Upper lobe of left lung (tissue), 6 donors: ENCODE measurements around the gene WDR17. TPM values are rescaled to one million over a fixed set of nuclear protein-coding genes. Genes with fewer than 3 reads are reported as not detected.

Experiments
- ATAC-seq, 2 donors: fragments of 200-7000 bp; cut with Tn5 transposase; one replicate each; pipeline ENCODE4 v1.9.1; 2022; ENCODE audit warnings: mild to moderate bottlenecking in 2 of 2, moderate library complexity in 2 of 2; ENCODE audit not compliant: low FRiP score in 2 of 2
- DNase-seq, 2 donors: peaks; one replicate each; pipeline ENCODE4 v3.0.0-alpha.2; 2019 to 2020
- H3K27ac ChIP-seq, 4 donors: fragments of 200-600 bp; sonication (generic); one replicate each; pipeline ENCODE4 v1.5.1; 2016 to 2019
- H3K27me3 ChIP-seq, 4 donors: fragments of 200-600 bp; sonication (generic); one replicate each; pipeline ENCODE4 v1.5.1; 2017 to 2019
- H3K36me3 ChIP-seq, 4 donors: fragments of 200-600 bp; sonication (generic); one replicate each; pipeline ENCODE4 v1.5.1; 2016 to 2019
- H3K4me1 ChIP-seq, 4 donors: fragments of 200-600 bp; sonication (generic); one replicate each; pipeline ENCODE4 v1.5.1; 2018 to 2019
- H3K4me3 ChIP-seq, 4 donors: fragments of 200-600 bp; sonication (generic); one replicate each; pipeline ENCODE4 v1.5.1; 2017 to 2019; ENCODE audit warnings: mild to moderate bottlenecking in 2 of 4, moderate library complexity in 1 of 4
- H3K9me3 ChIP-seq, 4 donors: fragments of 200-600 bp; sonication (generic); one replicate each; pipeline ENCODE4 v1.5.1; 2018 to 2019
- EP300 ChIP-seq, 4 donors: sonication (generic); formaldehyde crosslinking; IDR thresholded peaks; one replicate each; pipeline ENCODE4 v1.5.1; 2017; ENCODE audit warnings: antibody characterized with exemption in 4 of 4, control low read depth in 2 of 4
- POLR2A ChIP-seq, 4 donors: fragments of 450-650 bp; IDR thresholded peaks; one replicate each; pipeline ENCODE4 v1.5.1; 2016 to 2017; ENCODE audit warnings: antibody characterized with exemption in 4 of 4, mild to moderate bottlenecking in 2 of 4
- POLR2AphosphoS5 ChIP-seq, 2 donors: sonication (generic); formaldehyde crosslinking; IDR thresholded peaks; one replicate each; pipeline ENCODE4 v1.5.1; 2017; ENCODE audit warnings: antibody characterized with exemption in 2 of 2
- WGBS, 2 donors: methylation state at CpG; one replicate each; pipeline ENCODE4 v1.1.5; 2017 to 2018; 5-methylcytosine and 5-hydroxymethylcytosine counted together
- total RNA-seq, 6 donors: library from RNA; depleted of rRNA in 4 of 6; stranded (reverse); fragments of >200 nt in 4 of 6; gene quantifications; one replicate each; pipeline versions ENCODE4 v1.1.0 to v1.2.1, GENCODE V29; 2016 to 2021
- TF ChIP-seq, protein P1 (sequence below), 6 experiments: fragments of 450-650 bp in 4 of 6; fragments of 200-600 bp in 2 of 6; sonication (generic) in 2 of 6; IDR thresholded peaks; one replicate each; pipeline ENCODE4 v1.5.1; 2016 to 2019; ENCODE audit warnings: antibody characterized with exemption in 6 of 6
- donor health status: DM: no; HTN: no; CAD: no; lungs with moderate emphysema.
- donor health status: DM: no; HTN: yes; CAD: no; lungs with severe emphysema.

The WDR17 gene
- 1 to 10 TPM; 2.8 to 8.5 (median 3.5) TPM for total RNA-seq

DNA sequence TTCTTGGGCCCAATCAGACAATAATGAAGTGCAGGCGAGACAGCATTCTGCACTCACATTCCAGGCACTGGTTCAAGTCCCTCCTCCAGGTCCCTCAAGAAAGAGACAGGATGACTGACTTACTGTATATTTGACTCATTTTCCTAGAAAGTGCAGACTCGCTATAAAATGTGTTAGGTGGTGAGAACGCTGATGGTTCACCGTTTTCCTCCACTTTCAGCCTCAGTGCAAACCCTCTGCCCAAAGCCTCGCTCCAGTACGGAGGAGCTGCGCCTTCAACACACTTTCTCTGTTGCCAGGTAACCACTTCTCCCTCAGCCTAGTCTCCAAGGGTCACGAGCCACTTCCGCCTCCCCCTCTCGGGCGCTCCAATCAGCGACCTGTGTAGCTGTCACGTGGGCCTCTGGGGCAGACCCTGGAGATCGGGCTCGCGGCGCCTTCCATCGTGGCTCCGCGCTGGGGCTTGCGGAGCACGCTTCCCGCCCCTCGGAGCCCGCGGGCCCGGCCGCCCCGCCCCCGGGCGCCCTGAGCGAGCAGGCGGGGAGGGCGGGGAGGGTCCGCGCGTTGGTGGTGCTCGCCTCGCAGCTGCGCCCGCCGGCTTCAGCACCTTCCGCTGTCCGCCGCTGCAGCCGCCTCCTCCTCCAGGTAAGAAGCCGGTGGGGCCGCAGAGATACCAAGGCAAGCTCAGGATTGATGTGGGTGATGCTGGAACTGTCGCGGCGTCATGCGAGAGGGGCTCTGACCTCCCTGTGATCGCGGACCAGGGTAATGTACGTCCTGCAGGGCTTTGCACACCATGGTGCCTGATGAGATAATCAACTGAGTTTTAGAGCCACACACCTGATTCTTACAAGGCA is at the start of gene WDR17:
TSS of gene WDR17 (plus strand) at position 407 of the 857 bp plus-strand sequence. CDS start 45,740 bp downstream, outside the sequence.
- WGBS, 2 donors = 2 to 7% methylated on average over 10 to 26 of the region's 55 CpGs
- TF ChIP-seq POLR2A (IDR thresholded peaks at IDR 0.05) = peak in 1 of 4 donors; percentile 30
- TF ChIP-seq POLR2AphosphoS5 (IDR thresholded peaks at IDR 0.05) = peak in 1 of 2 donors; percentile 24
- TF ChIP-seq, protein P1, sequence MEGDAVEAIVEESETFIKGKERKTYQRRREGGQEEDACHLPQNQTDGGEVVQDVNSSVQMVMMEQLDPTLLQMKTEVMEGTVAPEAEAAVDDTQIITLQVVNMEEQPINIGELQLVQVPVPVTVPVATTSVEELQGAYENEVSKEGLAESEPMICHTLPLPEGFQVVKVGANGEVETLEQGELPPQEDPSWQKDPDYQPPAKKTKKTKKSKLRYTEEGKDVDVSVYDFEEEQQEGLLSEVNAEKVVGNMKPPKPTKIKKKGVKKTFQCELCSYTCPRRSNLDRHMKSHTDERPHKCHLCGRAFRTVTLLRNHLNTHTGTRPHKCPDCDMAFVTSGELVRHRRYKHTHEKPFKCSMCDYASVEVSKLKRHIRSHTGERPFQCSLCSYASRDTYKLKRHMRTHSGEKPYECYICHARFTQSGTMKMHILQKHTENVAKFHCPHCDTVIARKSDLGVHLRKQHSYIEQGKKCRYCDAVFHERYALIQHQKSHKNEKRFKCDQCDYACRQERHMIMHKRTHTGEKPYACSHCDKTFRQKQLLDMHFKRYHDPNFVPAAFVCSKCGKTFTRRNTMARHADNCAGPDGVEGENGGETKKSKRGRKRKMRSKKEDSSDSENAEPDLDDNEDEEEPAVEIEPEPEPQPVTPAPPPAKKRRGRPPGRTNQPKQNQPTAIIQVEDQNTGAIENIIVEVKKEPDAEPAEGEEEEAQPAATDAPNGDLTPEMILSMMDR (IDR thresholded peaks at IDR 0.05) = no peak
- TF ChIP-seq EP300 (IDR thresholded peaks at IDR 0.05) = no peak
- Histone ChIP-seq H3K27me3 (no peaks in the 10 kb centered on the region), H3K9me3 (no peaks in the 10 kb centered on the region), H3K4me1 (peaks cover 0 to 13% (median 0%) of the 10 kb centered on the region in 4 donors), H3K36me3 (no peaks in the 10 kb centered on the region), H3K27ac (no peak within 1 kb of the TSS), H3K4me3 (peak within 1 kb of the TSS; percentile 3 to 66 (median 56))
- ATAC-seq (peak; percentile 97 to 99), DNase-seq (peak; percentile 93 to 95)

GRCh38 chr4:176016601-176017000 is 49.0 kb upstream of the WDR17 start:
- TF ChIP-seq POLR2A (IDR thresholded peaks at IDR 0.05) (no peak), POLR2AphosphoS5 (IDR thresholded peaks at IDR 0.05) (no peak), EP300 (IDR thresholded peaks at IDR 0.05) (no peak)
- TF ChIP-seq, protein P1 (IDR thresholded peaks at IDR 0.05) = no peak
- Histone ChIP-seq H3K4me3 (no peak overlapping the region), H3K27me3 (no peaks in the 10 kb centered on the region), H3K27ac (no peak overlapping the region), H3K4me1 (no peaks in the 10 kb centered on the region), H3K9me3 (no peaks in the 10 kb centered on the region), H3K36me3 (no peaks in the 10 kb centered on the region)
- ATAC-seq = no peak
- WGBS, 2 donors = 73 to 77% methylated on average over 4 of the region's 4 CpGs
- no peak for DNase-seq

- TF ChIP-seq EP300 (IDR thresholded peaks at IDR 0.05) (no peak), POLR2AphosphoS5 (IDR thresholded peaks at IDR 0.05) (no peak), POLR2A (IDR thresholded peaks at IDR 0.05) (no peak)
- TF ChIP-seq, protein P1 (IDR thresholded peaks at IDR 0.05) = no peak
- Histone ChIP-seq H3K4me3 (no peak overlapping the region), H3K9me3 (no peaks in the 10 kb centered on the region), H3K27ac (no peak overlapping the region), H3K36me3 (no peaks in the 10 kb centered on the region), H3K27me3 (no peaks in the 10 kb centered on the region), H3K4me1 (no peaks in the 10 kb centered on the region)
- 49 to 55% methylated on average over 5 of the region's 5 CpGs for WGBS, 2 donors
- DNase-seq (no peak), ATAC-seq (no peak)
Observed at GRCh38 chr4:176020481-176021085, 45.1 kb upstream of the WDR17 start.

DNA sequence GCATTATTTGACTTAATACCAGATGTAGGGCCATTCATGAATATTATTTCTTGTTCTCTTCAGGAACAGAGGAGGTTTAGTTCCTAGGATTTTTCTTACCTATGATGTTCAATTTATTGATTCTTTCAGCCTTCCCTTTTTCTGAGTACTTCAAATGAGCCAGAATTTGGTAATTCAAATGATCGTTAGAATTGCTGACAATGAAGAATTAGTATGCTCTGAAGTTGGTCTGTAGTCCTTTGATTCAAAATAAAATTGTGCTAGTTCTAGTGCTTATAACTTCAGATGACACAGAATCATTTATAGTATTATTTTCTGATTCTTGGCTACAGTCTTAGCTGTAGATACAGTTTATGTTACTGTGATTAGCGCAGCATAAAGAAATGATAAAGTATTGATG is 35.2 kb upstream of the WDR17 start:
- TF ChIP-seq POLR2A (IDR thresholded peaks at IDR 0.05) (no peak), EP300 (IDR thresholded peaks at IDR 0.05) (no peak), POLR2AphosphoS5 (IDR thresholded peaks at IDR 0.05) (no peak)
- TF ChIP-seq, protein P1 (IDR thresholded peaks at IDR 0.05) = no peak
- ATAC-seq = no peak
- no peaks in the 10 kb centered on the region for H3K36me3 ChIP-seq
- H3K9me3 ChIP-seq = no peaks in the 10 kb centered on the region
- H3K27me3 ChIP-seq = no peaks in the 10 kb centered on the region
- H3K4me3 ChIP-seq = no peak overlapping the region
- WGBS, 2 donors = 84 to 91% methylated on average over 2 of the region's 2 CpGs
- H3K27ac ChIP-seq = no peak overlapping the region
- no peak for DNase-seq
- no peaks in the 10 kb centered on the region for H3K4me1 ChIP-seq
